Liver (tissue), 9 donors: Measurements from ENCODE around the gene CORT. TPM values are rescaled to one million over a fixed set of nuclear protein-coding genes. Genes with fewer than 3 reads are reported as not detected.
A peak's percentile ranks its signal among the peaks of the same experiment; 100 is the strongest.

Experiments
- DNase-seq: peaks from one replicate; pipeline ENCODE4 v3.0.0-alpha.2; 2017; ENCODE audit warnings: low spot score
- H3K27ac ChIP-seq, 2 donors: one replicate each; pipeline ENCODE4 v1.7.0; 2013; ENCODE audit warnings: inconsistent platforms in 2 of 2, low read length in 2 of 2, control low read depth in 1 of 2, low read depth in 1 of 2, mild to moderate bottlenecking in 1 of 2
- H3K27me3 ChIP-seq, 4 donors: one replicate each; pipeline versions ENCODE4 v1.6.1 to v1.7.0; 2013; ENCODE audit warnings: low read length in 3 of 4, inconsistent platforms in 1 of 4, mild to moderate bottlenecking in 1 of 4, moderate library complexity in 1 of 4; ENCODE audit not compliant: control insufficient read depth in 4 of 4, insufficient read depth in 4 of 4
- H3K36me3 ChIP-seq, 4 donors: one replicate each; pipeline versions ENCODE4 v1.6.1 to v1.7.0; 2013; ENCODE audit warnings: low read length in 3 of 4, mild to moderate bottlenecking in 3 of 4, low read depth in 1 of 4, moderate library complexity in 1 of 4; ENCODE audit not compliant: control insufficient read depth in 4 of 4, insufficient read depth in 3 of 4
- H3K4me1 ChIP-seq, 4 donors: one replicate each; pipeline versions ENCODE4 v1.6.1 to v1.7.0; 2013; ENCODE audit warnings: low read length in 3 of 4, mild to moderate bottlenecking in 3 of 4, moderate library complexity in 1 of 4; ENCODE audit not compliant: control insufficient read depth in 4 of 4, insufficient read depth in 4 of 4
- H3K4me3 ChIP-seq, 3 donors: one replicate each; pipeline versions ENCODE4 v1.6.1 to v1.7.0; 2013; ENCODE audit warnings: low read length in 3 of 3, control low read depth in 1 of 3, low read depth in 1 of 3, mild to moderate bottlenecking in 1 of 3
- H3K9ac ChIP-seq, 2 donors: one replicate each; pipeline ENCODE4 v1.7.0; 2013; ENCODE audit warnings: low read length in 2 of 2, mild to moderate bottlenecking in 2 of 2, moderate library complexity in 2 of 2, control low read depth in 1 of 2, low read depth in 1 of 2
- H3K9me3 ChIP-seq, 4 donors: one replicate each; pipeline versions ENCODE4 v1.6.1 to v1.7.0; 2013; ENCODE audit warnings: low read length in 3 of 4; ENCODE audit not compliant: control insufficient read depth in 4 of 4
- CTCF ChIP-seq: fragments of 150-350 bp; IDR thresholded peaks from 2 replicates; pipeline ENCODE4 v1.5.1; 2017; ENCODE audit warnings: improper control_type of control experiment, low read depth, low read length; ENCODE audit not compliant: missing input control
- EGR1 ChIP-seq, 2 donors: IDR thresholded peaks; 2 replicates each; pipeline ENCODE4 v1.6.1; 2016 to 2018; ENCODE audit warnings: antibody characterized with exemption in 2 of 2, low read depth in 2 of 2
- HNF4A ChIP-seq, 2 donors: conservative IDR thresholded peaks; 2 replicates each; pipeline ENCODE4 v1.6.1; 2016; ENCODE audit warnings: antibody characterized with exemption in 2 of 2, mild to moderate bottlenecking in 2 of 2
- HNF4G ChIP-seq: IDR thresholded peaks from 2 replicates; pipeline ENCODE4 v1.6.1; 2016; ENCODE audit warnings: antibody characterized with exemption
- NR2F2 ChIP-seq: IDR thresholded peaks from 2 replicates; pipeline ENCODE4 v1.6.1; 2016; ENCODE audit warnings: antibody characterized with exemption
- RAD21 ChIP-seq, 2 donors: IDR thresholded peaks; 2 replicates each; pipeline ENCODE4 v1.6.1; 2016; ENCODE audit warnings: antibody characterized with exemption in 2 of 2, mild to moderate bottlenecking in 2 of 2
- REST ChIP-seq: IDR thresholded peaks from 2 replicates; pipeline ENCODE4 v1.6.1; 2016; ENCODE audit warnings: antibody characterized with exemption, mild to moderate bottlenecking
- RXRA ChIP-seq, 2 donors: IDR thresholded peaks; 2 replicates each; pipeline ENCODE4 v1.6.1; 2017 to 2018; ENCODE audit warnings: antibody characterized with exemption in 2 of 2, mild to moderate bottlenecking in 1 of 2
- TAF1 ChIP-seq: conservative IDR thresholded peaks from 2 replicates; pipeline ENCODE4 v1.6.1; 2016; ENCODE audit warnings: antibody characterized with exemption, mild to moderate bottlenecking
- YY1 ChIP-seq: IDR thresholded peaks from 2 replicates; pipeline ENCODE4 v1.6.1; 2016; ENCODE audit warnings: antibody characterized with exemption, mild to moderate bottlenecking
- ZBTB33 ChIP-seq: IDR thresholded peaks from 2 replicates; pipeline ENCODE4 v1.6.1; 2016; ENCODE audit warnings: antibody characterized with exemption
- whole genome bisulfite sequencing: extraction: QIAGEN DNeasy Blood & Tissue Kit; methylation state at CpG from one replicate; pipeline ENCODE4 v1.1.7; 2013; 5-methylcytosine and 5-hydroxymethylcytosine counted together
- polyA plus RNA-seq, 2 donors: library from polyadenylated mRNA; stranded (reverse) in 1 of 2; unstranded in 1 of 2; fragments of 200-250 nt in 1 of 2; fragments of >200 nt in 1 of 2; fragmentation: Nextera tagmentation in 1 of 2; extraction: Ambion mirVana in 1 of 2; gene quantifications; one replicate each; pipeline versions ENCODE4 v1.2.1 to v1.2.3, GENCODE V29; 2013 to 2015
- total RNA-seq, 2 donors: library from RNA; depleted of rRNA; stranded (reverse); fragments of >200 nt; gene quantifications; one replicate each; pipeline ENCODE4 v1.2.3, GENCODE V29; 2014
- donor health status: healthy.
- donor health status: healthy.
- donor health status: healthy.
- donor health status: healthy.
- donor health status: healthy.

Gene CORT
- total and polyA plus RNA-seq, 4 donors = 0.05 to 0.28 (median 0.13) TPM

- DNase-seq = peak; percentile 90
- H3K4me1 ChIP-seq = peaks cover 2 to 22% (median 13%) of the 10 kb centered on the region in 4 donors
- peak within 1 kb of the TSS; percentile 32 to 39 for H3K9ac ChIP-seq
- peaks cover 0 to 2% (median under 1%) of the 10 kb centered on the region in 4 donors for H3K36me3 ChIP-seq
- TF ChIP-seq REST = peak; percentile 9
- TF ChIP-seq CTCF = peak; percentile 96
- peak in 1 of 2 donors; percentile 15 for TF ChIP-seq HNF4A (conservative IDR thresholded peaks at IDR 0.05)
- peak; percentile 60 to 72 for TF ChIP-seq RAD21 (IDR thresholded peaks at IDR 0.05)
- TF ChIP-seq RXRA (IDR thresholded peaks at IDR 0.05) = no peak
- peak within 1 kb of the TSS; percentile 65 to 90 (median 82) for H3K4me3 ChIP-seq
- WGBS = under 1% methylated on average over 95 of the region's 95 CpGs
- no peaks in the 10 kb centered on the region for H3K9me3 ChIP-seq
- no peak within 1 kb of the TSS for H3K27ac ChIP-seq
- no peaks in the 10 kb centered on the region for H3K27me3 ChIP-seq
Observed at GRCh38 chr1:10430216-10431069, 19.4 kb upstream of the CORT start, which contains the start of gene CENPS. TSS of gene CENPS (plus strand) at chr1:10430433. CDS start at chr1:10430518, 85 bp downstream.

GRCh38 chr1:10431070-10431730 is 18.6 kb upstream of the CORT start:
- Histone ChIP-seq H3K4me3 (peak overlapping the region; percentile 65 to 90 (median 82)), H3K9ac (peak overlapping the region; percentile 8 to 39), H3K27me3 (no peaks in the 10 kb centered on the region), H3K36me3 (peaks cover 0 to 2% (median under 1%) of the 10 kb centered on the region in 4 donors), H3K9me3 (no peaks in the 10 kb centered on the region), H3K27ac (no peak overlapping the region), H3K4me1 (peaks cover 2 to 22% (median 13%) of the 10 kb centered on the region in 4 donors)
- 25% methylated on average over 30 of the region's 30 CpGs for WGBS
- peak in 1 of 2 donors; percentile 1 for TF ChIP-seq HNF4A (conservative IDR thresholded peaks at IDR 0.05)
- no peak for TF ChIP-seq HNF4G
- DNase-seq = no peak

DNA sequence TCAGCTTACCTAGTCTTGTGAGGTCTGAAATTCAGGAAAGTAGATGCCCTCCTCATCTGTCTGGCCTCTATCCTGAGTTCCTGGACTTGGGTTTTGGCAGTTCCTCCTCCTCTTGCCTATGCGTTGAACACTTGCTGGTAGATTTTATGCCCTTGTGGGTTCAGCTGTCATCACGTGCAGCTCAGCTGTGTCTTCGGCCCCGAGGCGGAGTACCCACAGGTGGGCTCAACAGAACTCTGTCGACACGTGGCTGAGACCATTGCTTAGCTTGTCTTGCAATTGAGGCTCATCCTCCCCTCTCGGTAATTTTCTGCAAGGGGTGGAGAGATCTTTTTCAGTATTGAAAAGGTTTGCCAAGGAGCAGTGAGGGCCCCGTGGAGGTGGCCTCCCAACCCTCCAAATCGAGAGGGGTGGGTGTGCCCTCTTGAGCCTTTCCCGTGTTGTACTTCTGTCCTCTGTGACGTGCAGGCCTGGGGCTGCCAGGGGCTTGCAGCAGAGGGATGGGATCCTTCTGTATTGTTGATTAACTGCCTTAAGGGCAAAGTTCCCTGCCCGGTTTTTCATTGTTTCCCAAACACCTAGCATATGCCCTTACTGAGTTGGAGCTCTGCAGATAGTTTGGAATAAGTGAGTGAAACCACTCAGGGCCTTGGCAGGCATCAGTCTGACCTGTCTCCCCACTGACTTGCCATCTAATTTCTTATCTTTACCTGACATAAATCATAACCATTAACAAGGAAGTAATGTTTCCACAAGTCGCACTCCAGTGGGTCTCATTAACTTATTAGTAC is 16.7 kb upstream of the CORT start:
- WGBS = 75% methylated on average over 14 of the region's 14 CpGs
- Histone ChIP-seq H3K4me1 (peaks cover 2 to 20% (median 13%) of the 10 kb centered on the region in 4 donors), H3K27me3 (no peaks in the 10 kb centered on the region), H3K9me3 (no peaks in the 10 kb centered on the region), H3K4me3 (no peak overlapping the region), H3K27ac (no peak overlapping the region), H3K9ac (no peak overlapping the region), H3K36me3 (peaks cover 0 to 2% (median under 1%) of the 10 kb centered on the region in 4 donors)
- TF ChIP-seq ZBTB33 (no peak), HNF4A (conservative IDR thresholded peaks at IDR 0.05) (peak in 1 of 2 donors; percentile 4), NR2F2 (no peak), EGR1 (IDR thresholded peaks at IDR 0.05; ENCODE audit: low read depth in 2 of 2) (no peak), TAF1 (no peak), YY1 (no peak)
- no peak for DNase-seq
